Hepatocyte (in vitro differentiated cells): Measurements from ENCODE around the gene PIGC. TPM values are rescaled to one million over a fixed set of nuclear protein-coding genes. Genes with fewer than 3 reads are reported as not detected.
A peak's percentile ranks its signal among the peaks of the same experiment; 100 is the strongest.

Source experiments
- DNase-seq: peaks from one replicate; pipeline ENCODE4 v3.0.0-alpha.2; 2016; ENCODE audit warnings: low spot score
- H2AFZ ChIP-seq: fragments of 200-600 bp; sonication (generic); 2 replicates; pipeline ENCODE4 v1.6.0; 2016; ENCODE audit warnings: antibody characterized with exemption, mild to moderate bottlenecking
- H3K27ac ChIP-seq: fragments of 200-600 bp; sonication (generic); 2 replicates; pipeline ENCODE4 v1.5.1; 2016; ENCODE audit warnings: mild to moderate bottlenecking
- H3K27me3 ChIP-seq: fragments of 200-600 bp; sonication (generic); 2 replicates; pipeline ENCODE4 v1.6.1; 2016
- H3K36me3 ChIP-seq: fragments of 200-600 bp; sonication (generic); replicated peaks from 2 replicates; pipeline ENCODE4 v1.5.1; 2016; ENCODE audit warnings: low read depth; ENCODE audit not compliant: insufficient read depth
- H3K4me1 ChIP-seq: fragments of 200-600 bp; sonication (generic); 2 replicates; pipeline ENCODE4 v1.5.1; 2016; ENCODE audit warnings: mild to moderate bottlenecking, moderate library complexity; ENCODE audit not compliant: insufficient read depth
- H3K4me2 ChIP-seq: fragments of 200-600 bp; sonication (generic); 2 replicates; pipeline ENCODE4 v1.6.0; 2016
- H3K4me3 ChIP-seq: fragments of 200-600 bp; sonication (generic); 2 replicates; pipeline ENCODE4 v1.5.1; 2016; ENCODE audit warnings: mild to moderate bottlenecking
- H3K79me2 ChIP-seq: fragments of 200-600 bp; sonication (generic); 2 replicates; pipeline ENCODE4 v1.6.0; 2017; ENCODE audit warnings: mild to moderate bottlenecking
- H3K9me2 ChIP-seq: fragments of 200-600 bp; sonication (generic); replicated peaks from 2 replicates; pipeline ENCODE4 v1.6.0; 2017; ENCODE audit warnings: mild to moderate bottlenecking; ENCODE audit not compliant: insufficient read depth
- H3K9me3 ChIP-seq: fragments of 200-600 bp; sonication (generic); 2 replicates; pipeline ENCODE4 v1.5.1; 2016; ENCODE audit warnings: low read depth, mild to moderate bottlenecking
- H4K20me1 ChIP-seq: fragments of 200-600 bp; sonication (generic); 2 replicates; pipeline ENCODE4 v1.6.0; 2016; ENCODE audit warnings: mild to moderate bottlenecking; ENCODE audit not compliant: insufficient read depth, poor library complexity, severe bottlenecking
- CTCF ChIP-seq: fragments of 200-600 bp; sonication (generic); IDR thresholded peaks from 2 replicates; pipeline ENCODE4 v1.5.1; 2016; ENCODE audit warnings: antibody characterized with exemption, mild to moderate bottlenecking; ENCODE audit not compliant: poor library complexity
- EZH2 ChIP-seq: fragments of 200-600 bp; sonication (generic); IDR thresholded peaks from 2 replicates; pipeline ENCODE4 v1.6.1; 2016; ENCODE audit warnings: antibody characterized with exemption, mild to moderate bottlenecking, borderline replicate concordance
- EZH2phosphoT487 ChIP-seq: fragments of 200-600 bp; sonication (generic); IDR thresholded peaks from one replicate; pipeline ENCODE4 v1.6.1; 2018; ENCODE audit warnings: antibody characterized with exemption, mild to moderate bottlenecking, low read depth, moderate library complexity; ENCODE audit not compliant: unreplicated experiment, severe bottlenecking
- WGBS: methylation state at CpG from one replicate; pipeline ENCODE4 v1.1.6; 2016; ENCODE audit warnings: low lambda C conversion rate; ENCODE audit errors: missing lambda C conversion rate; 5-methylcytosine and 5-hydroxymethylcytosine counted together
- polyA plus RNA-seq: library from polyadenylated mRNA; unstranded; fragments of >200 nt; fragmentation: Nextera tagmentation; extraction: Ambion mirVana; gene quantifications from 2 replicates; pipeline ENCODE4 v1.2.1, GENCODE V29; 2016
- total RNA-seq: library from RNA; depleted of rRNA; stranded (reverse); fragments of >200 nt; gene quantifications from 2 replicates; pipeline ENCODE4 v1.2.3, GENCODE V29; 2014

The PIGC gene
- total and polyA plus RNA-seq, 2 experiments from 2014 or later, result 42.0 to 47.0 TPM

- H3K36me3 ChIP-seq, result no peaks in the 10 kb centered on the region
- H3K4me1 ChIP-seq, result peaks cover 9% of the 10 kb centered on the region
- no peak overlapping the region for H3K4me3 ChIP-seq
- TF ChIP-seq EZH2phosphoT487 (no peak), EZH2 (no peak), CTCF (no peak)
- no peak for DNase-seq
- no peaks in the 10 kb centered on the region for H3K9me3 ChIP-seq
- no peak overlapping the region for H3K4me2 ChIP-seq
- peak overlapping the region; percentile 52 for H3K27ac ChIP-seq
- no peaks in the 10 kb centered on the region for H3K27me3 ChIP-seq
- no peak overlapping the region for H2AFZ ChIP-seq
- H3K9me2 ChIP-seq, result no peaks in the 10 kb centered on the region
- H4K20me1 ChIP-seq, result no peaks in the 10 kb centered on the region
- H3K79me2 ChIP-seq, result no peaks in the 10 kb centered on the region
These were observed 30.0 kb upstream of the PIGC start for GRCh38 chr1:172473842-172474241.

GRCh38 chr1:172473302-172473701, 29.4 kb upstream of the PIGC start:
- Histone ChIP-seq H3K36me3 (no peaks in the 10 kb centered on the region), H3K4me2 (no peak overlapping the region), H3K27me3 (no peaks in the 10 kb centered on the region), H3K4me3 (no peak overlapping the region), H3K79me2 (no peaks in the 10 kb centered on the region), H2AFZ (no peak overlapping the region), H3K4me1 (peaks cover 9% of the 10 kb centered on the region), H3K9me2 (no peaks in the 10 kb centered on the region), H4K20me1 (no peaks in the 10 kb centered on the region), H3K27ac (peak overlapping the region; percentile 52), H3K9me3 (no peaks in the 10 kb centered on the region)
- DNase-seq, result no peak
- TF ChIP-seq CTCF (no peak), EZH2phosphoT487 (no peak), EZH2 (no peak)
- 74% methylated on average over 3 of the region's 3 CpGs for WGBS

GRCh38 chr1:172472495-172472894, 28.6 kb upstream of the PIGC start:
- no peaks in the 10 kb centered on the region for H4K20me1 ChIP-seq
- no peak overlapping the region for H3K27ac ChIP-seq
- 71% methylated on average over 1 of the region's 1 CpG for WGBS
- no peaks in the 10 kb centered on the region for H3K9me2 ChIP-seq
- H2AFZ ChIP-seq, result no peak overlapping the region
- H3K4me1 ChIP-seq, result peaks cover 12% of the 10 kb centered on the region
- H3K4me2 ChIP-seq, result no peak overlapping the region
- H3K79me2 ChIP-seq, result no peaks in the 10 kb centered on the region
- H3K9me3 ChIP-seq, result no peaks in the 10 kb centered on the region
- H3K4me3 ChIP-seq, result no peak overlapping the region
- TF ChIP-seq EZH2phosphoT487, result no peak
- no peak for TF ChIP-seq CTCF
- TF ChIP-seq EZH2, result no peak
- H3K27me3 ChIP-seq, result no peaks in the 10 kb centered on the region
- H3K36me3 ChIP-seq, result no peaks in the 10 kb centered on the region
- DNase-seq, result no peak

- no peak for DNase-seq
These were observed 27.8 kb upstream of the PIGC start for GRCh38 chr1:172471666-172472065.

More at GRCh38 chr1:172471666-172472065, 27.8 kb upstream of the PIGC start:
- H3K9me3 ChIP-seq, result no peaks in the 10 kb centered on the region
- no peaks in the 10 kb centered on the region for H3K36me3 ChIP-seq
- no peaks in the 10 kb centered on the region for H3K27me3 ChIP-seq
- no peaks in the 10 kb centered on the region for H3K79me2 ChIP-seq
- no peaks in the 10 kb centered on the region for H3K9me2 ChIP-seq
- whole genome bisulfite sequencing, result 97% methylated on average over 1 of the region's 1 CpG
- H3K4me1 ChIP-seq, result peaks cover 13% of the 10 kb centered on the region
- TF ChIP-seq EZH2, result no peak
- TF ChIP-seq EZH2phosphoT487, result no peak
- no peak for TF ChIP-seq CTCF
- H4K20me1 ChIP-seq, result no peaks in the 10 kb centered on the region
- H3K4me3 ChIP-seq, result no peak overlapping the region
- no peak overlapping the region for H3K27ac ChIP-seq
- H2AFZ ChIP-seq, result no peak overlapping the region
- H3K4me2 ChIP-seq, result no peak overlapping the region
